Ovary (tissue), 3 donors: Measurements from ENCODE around the gene SPRR2E.

Experiments used
- CTCF ChIP-seq, 3 donors: fragments of 450-650 bp in 2 of 3; fragments of 200-600 bp in 1 of 3; IDR thresholded peaks; one replicate each; pipeline versions ENCODE4 v1.5.1 to v1.8.0; 2016 to 2022; ENCODE audit warnings: antibody characterized with exemption in 3 of 3, mild to moderate bottlenecking in 1 of 3
- EP300 ChIP-seq: sonication (generic); formaldehyde crosslinking; IDR thresholded peaks from one replicate; pipeline ENCODE4 v1.6.1; 2017; ENCODE audit warnings: antibody characterized with exemption
- donor health status: DM: no; HTN: no; CAD: no.

- no peak for TF ChIP-seq CTCF (IDR thresholded peaks at IDR 0.05)
- TF ChIP-seq EP300: no peak
Measured at GRCh38 chr1:153095764-153096163, 1.4 kb upstream of the SPRR2E start.
